ENCODE data around the gene MCAT. TPM values are rescaled to one million over a fixed set of nuclear protein-coding genes. Genes with fewer than 3 reads are reported as not detected.

Gene MCAT
- total RNA-seq, result 11.5 TPM
- long read RNA-seq, transcript MCAT-202 (3 exons, 1,134 nt), result major isoform, 17 of 27 reads
- long read RNA-seq, transcript MCAT-201 (4 exons, 2,056 nt), result minor isoform, 8 of 27 reads
- long read RNA-seq, partial matches to known transcripts, result 0 of 27 reads
- long read RNA-seq, other reads (novel, unspliced or antisense), result 1 of 27 reads

- peak; percentile 97 for DNase-seq (ENCODE audit: low spot score)
Observed at GRCh38 chr22:43142880-43143562, at the start of gene MCAT. MCAT (minus strand) TSS chr22:43143398; CDS start chr22:43143348, 50 bp downstream.

- DNase-seq (ENCODE audit: low spot score), result no peak
Observed at GRCh38 chr22:43191831-43192230, 48.6 kb upstream of the MCAT start.

- no peak for DNase-seq (ENCODE audit: low spot score)
Observed at GRCh38 chr22:43188829-43189545, 45.8 kb upstream of the MCAT start.

GRCh38 chr22:43187171-43188099 lies 44.2 kb upstream of the MCAT start:
- peak; percentile 98 for DNase-seq (ENCODE audit: low spot score)

GRCh38 chr22:43186272-43187170 lies 43.3 kb upstream of the MCAT start, which contains the start of gene TTLL12:
TTLL12 (minus strand) TSS chr22:43187134; CDS start chr22:43187069, 65 bp downstream.
- DNase-seq (ENCODE audit: low spot score), result no peak

GRCh38 chr22:43185860-43186261 lies 42.7 kb upstream of the MCAT start:
- DNase-seq (ENCODE audit: low spot score), result no peak

- no peak for DNase-seq (ENCODE audit: low spot score)
Observed at GRCh38 chr22:43183496-43184277, 40.5 kb upstream of the MCAT start.

GRCh38 chr22:43182726-43183125 lies 39.5 kb upstream of the MCAT start:
- DNase-seq (ENCODE audit: low spot score), result no peak

GRCh38 chr22:43182118-43182517 lies 38.9 kb upstream of the MCAT start:
- no peak for DNase-seq (ENCODE audit: low spot score)

- no peak for DNase-seq (ENCODE audit: low spot score)
Observed at GRCh38 chr22:43181321-43182076, 38.3 kb upstream of the MCAT start.

- DNase-seq (ENCODE audit: low spot score), result no peak
Observed at GRCh38 chr22:43180670-43181069, 37.5 kb upstream of the MCAT start.

GRCh38 chr22:43179911-43180195 lies 36.7 kb upstream of the MCAT start:
- no peak for DNase-seq (ENCODE audit: low spot score)

- DNase-seq (ENCODE audit: low spot score), result no peak
Observed at GRCh38 chr22:43179146-43179910, 36.1 kb upstream of the MCAT start.

- no peak for DNase-seq (ENCODE audit: low spot score)
Observed at GRCh38 chr22:43177479-43177878, 34.3 kb upstream of the MCAT start.

- DNase-seq (ENCODE audit: low spot score), result no peak
Observed at GRCh38 chr22:43176090-43176489, 32.9 kb upstream of the MCAT start.

- no peak for DNase-seq (ENCODE audit: low spot score)
Observed at GRCh38 chr22:43174941-43175531, 31.8 kb upstream of the MCAT start.

GRCh38 chr22:43173976-43174720 lies 30.9 kb upstream of the MCAT start:
- peak; percentile 87 for DNase-seq (ENCODE audit: low spot score)

Data from mesenteric fat pad (tissue), 1 donor.